Mucosa of stomach (tissue), 1 donor: ENCODE data around the gene WLS.
"Not testable (repeated sequence)": the region's sequence is repeated elsewhere in the genome, so short reads cannot be mapped to it uniquely, and the experiment has no call there.

Experiments used
- H3K27me3 ChIP-seq: one replicate; pipeline ENCODE4 v1.7.0; 2013; ENCODE audit warnings: mild to moderate bottlenecking, low read length; ENCODE audit not compliant: control insufficient read depth, insufficient read depth
- H3K36me3 ChIP-seq: one replicate; pipeline ENCODE4 v1.7.0; 2013; ENCODE audit warnings: low read length; ENCODE audit not compliant: control insufficient read depth, insufficient read depth
- H3K4me1 ChIP-seq: one replicate; pipeline ENCODE4 v1.7.0; 2013; ENCODE audit warnings: mild to moderate bottlenecking, low read length; ENCODE audit not compliant: control insufficient read depth, insufficient read depth
- H3K4me3 ChIP-seq: one replicate; pipeline ENCODE4 v1.7.0; 2013; ENCODE audit warnings: low read length
- H3K9ac ChIP-seq: one replicate; pipeline ENCODE4 v1.7.0; 2013; ENCODE audit warnings: mild to moderate bottlenecking, low read length, moderate library complexity
- H3K9me3 ChIP-seq: one replicate; pipeline ENCODE4 v1.7.0; 2013; ENCODE audit warnings: mild to moderate bottlenecking, low read length, moderate library complexity; ENCODE audit not compliant: control insufficient read depth
- donor health status: Pancreatic carcinoma.

The WLS gene

DNA sequence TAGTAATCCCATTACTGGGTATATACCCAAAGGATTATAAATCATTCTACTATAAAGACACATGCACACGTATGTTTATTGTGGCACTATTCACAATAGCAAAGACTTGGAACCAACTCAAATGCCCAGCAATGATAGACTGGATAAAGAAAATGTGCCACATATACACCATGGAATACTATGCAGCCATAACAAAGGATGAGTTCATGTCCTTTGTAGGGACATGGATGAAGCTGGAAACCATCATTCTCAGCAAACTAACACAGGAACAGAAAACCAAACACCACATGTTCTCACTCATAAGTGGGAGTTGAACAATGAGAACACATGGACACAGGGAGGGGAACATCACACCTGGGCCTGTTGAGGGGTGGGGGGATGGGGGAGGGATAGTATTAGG is 60.5 kb downstream of the WLS start:
- H3K27me3 ChIP-seq, H3K9me3 ChIP-seq, H3K9ac ChIP-seq, H3K36me3 ChIP-seq, H3K4me3 ChIP-seq: not testable (repeated sequence)
- H3K4me1 ChIP-seq, result peaks cover 36% of the 10 kb centered on the region

DNA sequence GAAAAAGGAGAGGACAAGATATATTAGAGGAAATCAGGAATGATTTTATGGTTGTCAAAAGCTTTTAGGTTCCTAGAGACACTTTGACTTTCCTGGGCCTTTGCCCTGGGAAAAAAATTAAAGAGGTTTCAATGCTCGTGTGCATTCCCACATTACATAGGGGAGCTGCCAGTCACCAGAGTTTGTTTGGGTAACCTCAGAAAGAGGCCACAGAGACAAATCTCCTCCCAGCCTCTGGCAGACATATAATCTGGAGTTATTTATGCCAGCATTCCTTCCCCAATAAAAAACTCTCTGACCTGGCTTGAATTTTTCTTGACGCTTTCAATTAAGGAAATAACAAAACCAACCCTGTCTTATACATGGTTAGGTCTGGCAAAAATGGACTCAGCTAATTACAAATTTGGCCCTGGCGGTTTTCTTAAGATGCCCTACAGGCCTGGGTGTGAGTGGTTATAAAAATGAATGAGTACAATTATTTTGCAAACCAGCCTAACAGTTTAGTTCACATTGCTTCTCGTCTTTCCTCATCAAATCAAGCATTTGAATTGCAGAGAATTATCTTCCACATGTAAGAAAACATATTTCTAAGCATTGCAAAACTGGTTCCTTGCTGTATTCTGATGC is 63.7 kb downstream of the WLS start:
- Histone ChIP-seq H3K4me1 (peaks cover 5% of the 10 kb centered on the region), H3K4me3 (no peak overlapping the region), H3K36me3 (no peaks in the 10 kb centered on the region), H3K27me3 (no peaks in the 10 kb centered on the region), H3K9me3 (no peaks in the 10 kb centered on the region), H3K9ac (no peak overlapping the region)

DNA sequence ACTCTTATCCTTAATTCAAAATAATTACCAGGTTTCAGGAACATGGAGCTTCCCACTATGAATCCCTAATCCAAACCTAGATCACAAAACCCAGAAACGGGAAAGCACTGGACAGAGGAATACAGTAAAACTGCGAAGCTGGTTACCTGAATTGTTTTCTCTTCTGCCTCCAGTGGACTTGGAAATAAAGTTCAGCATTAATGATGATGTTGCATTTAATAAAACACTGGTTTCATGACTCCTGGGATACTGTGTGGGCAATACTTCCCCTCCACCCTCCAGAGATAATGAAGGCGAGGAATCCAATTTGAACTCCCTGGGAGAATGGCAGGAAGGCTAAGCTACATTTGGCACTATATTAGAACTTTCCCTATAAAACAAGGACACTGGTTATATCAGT is 65.1 kb downstream of the WLS start:
- Histone ChIP-seq H3K9me3 (no peaks in the 10 kb centered on the region), H3K4me1 (no peaks in the 10 kb centered on the region), H3K9ac (no peak overlapping the region), H3K27me3 (no peaks in the 10 kb centered on the region), H3K36me3 (no peaks in the 10 kb centered on the region), H3K4me3 (no peak overlapping the region)

DNA sequence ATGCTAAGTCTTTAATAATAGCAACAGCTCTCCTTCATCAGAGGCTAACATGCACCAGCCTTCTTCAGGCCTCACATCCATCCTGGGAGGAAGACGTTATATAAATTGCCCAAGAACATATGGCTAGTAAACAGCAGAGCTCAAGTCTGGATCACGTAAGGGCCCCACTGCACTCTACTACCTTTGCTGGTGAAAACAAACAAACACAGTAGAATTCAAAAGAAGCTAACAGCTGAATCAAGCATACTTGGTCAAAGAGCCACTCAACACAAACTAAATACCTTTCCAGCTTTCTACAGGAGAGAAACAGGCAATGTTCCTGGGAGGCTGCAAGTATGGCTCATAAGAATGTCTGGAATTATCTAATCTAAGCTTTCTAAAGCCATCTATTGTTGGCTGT is 66.0 kb downstream of the WLS start:
- H3K27me3 ChIP-seq, result no peaks in the 10 kb centered on the region
- H3K36me3 ChIP-seq, result no peaks in the 10 kb centered on the region
- H3K4me1 ChIP-seq, result no peaks in the 10 kb centered on the region
- no peak overlapping the region for H3K9ac ChIP-seq
- H3K9me3 ChIP-seq, result no peaks in the 10 kb centered on the region
- H3K4me3 ChIP-seq, result no peak overlapping the region

GRCh38 chr1:68165665-68166064 is 66.7 kb downstream of the WLS start:
- H3K9ac ChIP-seq, result no peak overlapping the region
- H3K27me3 ChIP-seq, result no peaks in the 10 kb centered on the region
- no peaks in the 10 kb centered on the region for H3K36me3 ChIP-seq
- H3K4me1 ChIP-seq, result no peaks in the 10 kb centered on the region
- H3K4me3 ChIP-seq, result no peak overlapping the region
- no peaks in the 10 kb centered on the region for H3K9me3 ChIP-seq

- Histone ChIP-seq H3K4me3 (no peak overlapping the region), H3K27me3 (no peaks in the 10 kb centered on the region), H3K9me3 (no peaks in the 10 kb centered on the region), H3K36me3 (no peaks in the 10 kb centered on the region), H3K9ac (no peak overlapping the region), H3K4me1 (no peaks in the 10 kb centered on the region)
Measured at GRCh38 chr1:68164918-68165317, 67.4 kb downstream of the WLS start.

- Histone ChIP-seq H3K4me1 (peaks cover 6% of the 10 kb centered on the region), H3K36me3 (peaks cover under 1% of the 10 kb centered on the region), H3K9me3 (no peaks in the 10 kb centered on the region), H3K9ac (no peak overlapping the region), H3K27me3 (no peaks in the 10 kb centered on the region), H3K4me3 (no peak overlapping the region)
Measured at GRCh38 chr1:68163220-68163619, 69.1 kb downstream of the WLS start.

DNA sequence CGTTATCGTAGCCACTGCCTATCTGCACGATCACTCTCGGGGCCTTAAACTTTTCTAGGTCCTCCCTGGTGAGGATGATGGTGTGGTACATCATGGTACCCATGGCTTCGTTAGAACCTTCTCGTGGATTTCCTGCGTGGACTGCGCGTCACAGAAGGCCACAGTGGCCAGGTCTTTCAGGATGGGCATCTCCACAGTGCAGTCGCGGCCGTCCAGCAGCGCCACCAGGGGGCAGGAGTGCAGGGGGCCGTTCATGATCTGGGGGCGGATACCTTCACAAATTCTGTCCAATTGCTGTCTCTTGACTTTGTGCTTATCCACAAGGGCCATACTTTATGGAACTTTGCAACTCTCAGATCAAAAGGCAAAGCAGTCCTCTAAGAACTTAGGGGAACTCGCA is 69.6 kb downstream of the WLS start:
- Histone ChIP-seq H3K27me3 (no peaks in the 10 kb centered on the region), H3K4me3 (no peak overlapping the region), H3K9ac (no peak overlapping the region), H3K9me3 (no peaks in the 10 kb centered on the region), H3K4me1 (peaks cover 6% of the 10 kb centered on the region), H3K36me3 (peaks cover 5% of the 10 kb centered on the region)

GRCh38 chr1:68161672-68162071 is 70.7 kb downstream of the WLS start:
- not testable (repeated sequence) for H3K27me3 ChIP-seq, H3K36me3 ChIP-seq

DNA sequence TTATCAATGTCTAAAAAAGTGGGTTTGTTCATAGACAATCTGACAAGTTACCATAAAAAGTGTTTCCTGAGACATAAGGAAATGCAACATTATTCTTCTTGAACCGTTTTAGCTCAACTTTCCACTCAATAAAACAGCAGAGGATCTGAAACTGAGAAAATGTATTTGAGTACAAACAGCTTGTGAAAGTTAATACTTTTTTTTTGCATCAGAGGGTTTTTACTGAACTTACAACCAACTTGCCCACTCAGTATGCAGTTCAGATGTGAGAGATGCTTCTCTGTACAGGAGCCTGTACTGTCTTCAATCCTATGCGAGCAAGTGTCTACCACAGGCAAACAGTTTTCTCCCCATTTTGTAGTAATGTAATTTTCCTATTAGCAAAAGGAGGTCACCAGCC is 71.4 kb downstream of the WLS start:
- not testable (repeated sequence) for H3K9ac ChIP-seq, H3K4me3 ChIP-seq, H3K36me3 ChIP-seq, H3K27me3 ChIP-seq, H3K9me3 ChIP-seq, H3K4me1 ChIP-seq

More at GRCh38 chr1:68161672-68162071, 70.7 kb downstream of the WLS start:
- not testable (repeated sequence) for H3K4me3 ChIP-seq, H3K9ac ChIP-seq, H3K9me3 ChIP-seq, H3K4me1 ChIP-seq

GRCh38 chr1:68160021-68160420 is 72.3 kb downstream of the WLS start:
- Histone ChIP-seq H3K27me3 (no peaks in the 10 kb centered on the region), H3K4me1 (peaks cover 6% of the 10 kb centered on the region), H3K4me3 (no peak overlapping the region), H3K9ac (no peak overlapping the region), H3K36me3 (peaks cover 5% of the 10 kb centered on the region), H3K9me3 (no peaks in the 10 kb centered on the region)

GRCh38 chr1:68158837-68159236 is 73.5 kb downstream of the WLS start:
- Histone ChIP-seq H3K4me3 (no peak overlapping the region), H3K27me3 (no peaks in the 10 kb centered on the region), H3K9ac (no peak overlapping the region), H3K9me3 (no peaks in the 10 kb centered on the region), H3K36me3 (peaks cover 5% of the 10 kb centered on the region), H3K4me1 (peaks cover 6% of the 10 kb centered on the region)

DNA sequence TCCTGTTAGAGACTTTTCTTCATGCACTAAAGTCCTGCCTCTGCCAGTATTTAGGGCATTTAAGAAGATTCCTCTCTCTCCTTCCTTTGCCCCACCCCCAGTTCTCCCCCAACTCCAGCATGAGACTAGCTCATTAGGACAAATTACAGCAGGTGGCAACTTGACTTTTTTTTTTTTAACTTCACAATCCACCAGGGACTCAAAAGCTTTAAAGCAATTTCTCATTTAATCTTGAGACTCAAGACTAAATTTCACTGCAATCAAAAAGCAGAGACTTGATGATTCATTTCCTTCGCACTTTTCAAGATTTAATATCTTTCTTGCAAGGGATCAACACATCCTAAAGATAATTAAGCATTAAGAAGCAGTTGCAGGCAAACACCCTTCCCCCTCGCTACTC is 74.9 kb downstream of the WLS start:
- Histone ChIP-seq H3K4me1 (peaks cover 6% of the 10 kb centered on the region), H3K9ac (no peak overlapping the region), H3K27me3 (no peaks in the 10 kb centered on the region), H3K4me3 (no peak overlapping the region), H3K9me3 (no peaks in the 10 kb centered on the region), H3K36me3 (peaks cover 5% of the 10 kb centered on the region)
